Rectal smooth muscle tissue (tissue), 1 donor: Measurements from ENCODE around the gene ATRX.
"Not testable (repeated sequence)": the region's sequence is repeated elsewhere in the genome, so short reads cannot be mapped to it uniquely, and the experiment has no call there.

ENCODE experiments used
- H3K27ac ChIP-seq: one replicate; pipeline ENCODE4 v1.7.0; 2013; ENCODE audit warnings: low read depth, low read length, inconsistent platforms
- H3K27me3 ChIP-seq: one replicate; pipeline ENCODE4 v1.7.0; 2013; ENCODE audit warnings: low read length; ENCODE audit not compliant: control insufficient read depth, insufficient read depth
- H3K36me3 ChIP-seq: one replicate; pipeline ENCODE4 v1.7.0; 2013; ENCODE audit warnings: low read length; ENCODE audit not compliant: control insufficient read depth, insufficient read depth
- H3K4me1 ChIP-seq: one replicate; pipeline ENCODE4 v1.7.0; 2013; ENCODE audit warnings: low read length; ENCODE audit not compliant: control insufficient read depth, insufficient read depth
- H3K4me3 ChIP-seq: one replicate; pipeline ENCODE4 v1.7.0; 2013; ENCODE audit warnings: low read length
- H3K9ac ChIP-seq: one replicate; pipeline ENCODE4 v1.7.0; 2013; ENCODE audit warnings: low read length

ATRX gene

GRCh38 chrX:77785486-77786364 is at the start of gene ATRX:
Gene ATRX (minus strand): TSS chrX:77786216. CDS start chrX:77786001, 215 bp downstream.
- peak within 1 kb of the TSS; percentile 66 for H3K9ac ChIP-seq
- no peaks in the 10 kb centered on the region for H3K36me3 ChIP-seq
- H3K27me3 ChIP-seq, result no peaks in the 10 kb centered on the region
- H3K27ac ChIP-seq, result peak within 1 kb of the TSS; percentile 82
- no peaks in the 10 kb centered on the region for H3K4me1 ChIP-seq
- H3K4me3 ChIP-seq, result peak within 1 kb of the TSS; percentile 72

GRCh38 chrX:77831544-77831943 is 45.5 kb upstream of the ATRX start:
- not testable (repeated sequence) for H3K27me3 ChIP-seq, H3K4me3 ChIP-seq, H3K36me3 ChIP-seq, H3K9ac ChIP-seq, H3K27ac ChIP-seq, H3K4me1 ChIP-seq

GRCh38 chrX:77821989-77822388 is 36.0 kb upstream of the ATRX start:
- H3K4me1 ChIP-seq, H3K27ac ChIP-seq, H3K27me3 ChIP-seq, H3K4me3 ChIP-seq, H3K36me3 ChIP-seq, H3K9ac ChIP-seq: not testable (repeated sequence)

GRCh38 chrX:77820091-77820727 is 34.2 kb upstream of the ATRX start:
- no peak overlapping the region for H3K9ac ChIP-seq
- no peak overlapping the region for H3K4me3 ChIP-seq
- H3K4me1 ChIP-seq, result no peaks in the 10 kb centered on the region
- no peaks in the 10 kb centered on the region for H3K27me3 ChIP-seq
- no peak overlapping the region for H3K27ac ChIP-seq
- no peaks in the 10 kb centered on the region for H3K36me3 ChIP-seq

GRCh38 chrX:77814210-77814609 is 28.2 kb upstream of the ATRX start:
- no peaks in the 10 kb centered on the region for H3K4me1 ChIP-seq
- no peak overlapping the region for H3K4me3 ChIP-seq
- H3K27ac ChIP-seq, result no peak overlapping the region
- no peak overlapping the region for H3K9ac ChIP-seq
- no peaks in the 10 kb centered on the region for H3K27me3 ChIP-seq
- no peaks in the 10 kb centered on the region for H3K36me3 ChIP-seq

GRCh38 chrX:77802201-77802600 is 16.2 kb upstream of the ATRX start:
- no peaks in the 10 kb centered on the region for H3K27me3 ChIP-seq
- H3K36me3 ChIP-seq, result no peaks in the 10 kb centered on the region
- H3K9ac ChIP-seq, result no peak overlapping the region
- no peak overlapping the region for H3K27ac ChIP-seq
- no peaks in the 10 kb centered on the region for H3K4me1 ChIP-seq
- H3K4me3 ChIP-seq, result no peak overlapping the region

GRCh38 chrX:77795124-77795523 is 9.1 kb upstream of the ATRX start:
- H3K9ac ChIP-seq, result no peak overlapping the region
- H3K36me3 ChIP-seq, result no peaks in the 10 kb centered on the region
- H3K4me1 ChIP-seq, result no peaks in the 10 kb centered on the region
- H3K4me3 ChIP-seq, result no peak overlapping the region
- no peaks in the 10 kb centered on the region for H3K27me3 ChIP-seq
- no peak overlapping the region for H3K27ac ChIP-seq

GRCh38 chrX:77793946-77794345 is 7.9 kb upstream of the ATRX start:
- H3K27ac ChIP-seq, result no peak overlapping the region
- H3K4me3 ChIP-seq, result no peak overlapping the region
- H3K9ac ChIP-seq, result no peak overlapping the region
- H3K27me3 ChIP-seq, result no peaks in the 10 kb centered on the region
- H3K36me3 ChIP-seq, result no peaks in the 10 kb centered on the region
- H3K4me1 ChIP-seq, result no peaks in the 10 kb centered on the region

- Histone ChIP-seq H3K27me3 (no peaks in the 10 kb centered on the region), H3K36me3 (no peaks in the 10 kb centered on the region), H3K4me3 (peak overlapping the region; percentile 9), H3K9ac (no peak overlapping the region), H3K4me1 (no peaks in the 10 kb centered on the region), H3K27ac (no peak overlapping the region)
Observed at GRCh38 chrX:77788050-77788449, 2.0 kb upstream of the ATRX start.

- H3K9ac ChIP-seq, result no peak overlapping the region
Observed at GRCh38 chrX:77786365-77786680, 307 bp upstream of the ATRX start.

GRCh38 chrX:77779695-77780094 is 6.3 kb downstream of the ATRX start:
- Histone ChIP-seq H3K27me3 (no peaks in the 10 kb centered on the region), H3K4me1 (no peaks in the 10 kb centered on the region), H3K27ac (no peak overlapping the region), H3K9ac (no peak overlapping the region), H3K36me3 (no peaks in the 10 kb centered on the region), H3K4me3 (no peak overlapping the region)

More at GRCh38 chrX:77786365-77786680, 307 bp upstream of the ATRX start:
- peak overlapping the region; percentile 82 for H3K27ac ChIP-seq
- no peaks in the 10 kb centered on the region for H3K36me3 ChIP-seq
- peak overlapping the region; percentile 72 for H3K4me3 ChIP-seq
- H3K27me3 ChIP-seq, result no peaks in the 10 kb centered on the region
- H3K4me1 ChIP-seq, result no peaks in the 10 kb centered on the region

- Histone ChIP-seq H3K27me3 (no peaks in the 10 kb centered on the region), H3K4me3 (no peak overlapping the region), H3K4me1 (no peaks in the 10 kb centered on the region), H3K27ac (no peak overlapping the region), H3K9ac (no peak overlapping the region), H3K36me3 (no peaks in the 10 kb centered on the region)
Observed at GRCh38 chrX:77776659-77777058, 9.4 kb downstream of the ATRX start.

- Histone ChIP-seq H3K4me1 (no peaks in the 10 kb centered on the region), H3K36me3 (no peaks in the 10 kb centered on the region), H3K27me3 (no peaks in the 10 kb centered on the region), H3K27ac (no peak overlapping the region), H3K4me3 (no peak overlapping the region), H3K9ac (no peak overlapping the region)
Observed at GRCh38 chrX:77771601-77772000, 14.4 kb downstream of the ATRX start.
